ENCODE data around the gene GAB3. TPM values are rescaled to one million over a fixed set of nuclear protein-coding genes. Genes with fewer than 3 reads are reported as not detected.
A peak's percentile ranks its signal among the peaks of the same experiment; 100 is the strongest.

The GAB3 gene, protein sequence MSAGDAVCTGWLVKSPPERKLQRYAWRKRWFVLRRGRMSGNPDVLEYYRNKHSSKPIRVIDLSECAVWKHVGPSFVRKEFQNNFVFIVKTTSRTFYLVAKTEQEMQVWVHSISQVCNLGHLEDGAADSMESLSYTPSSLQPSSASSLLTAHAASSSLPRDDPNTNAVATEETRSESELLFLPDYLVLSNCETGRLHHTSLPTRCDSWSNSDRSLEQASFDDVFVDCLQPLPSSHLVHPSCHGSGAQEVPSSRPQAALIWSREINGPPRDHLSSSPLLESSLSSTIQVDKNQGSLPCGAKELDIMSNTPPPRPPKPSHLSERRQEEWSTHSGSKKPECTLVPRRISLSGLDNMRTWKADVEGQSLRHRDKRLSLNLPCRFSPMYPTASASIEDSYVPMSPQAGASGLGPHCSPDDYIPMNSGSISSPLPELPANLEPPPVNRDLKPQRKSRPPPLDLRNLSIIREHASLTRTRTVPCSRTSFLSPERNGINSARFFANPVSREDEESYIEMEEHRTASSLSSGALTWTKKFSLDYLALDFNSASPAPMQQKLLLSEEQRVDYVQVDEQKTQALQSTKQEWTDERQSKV
- total RNA-seq (2021; ENCODE audit: unreplicated experiment) (0.69 TPM), Bru-seq, nascent RNA (percentile 20 among the genes with signal in this experiment), BruChase-seq, experiment 1, labeled RNA remaining after a 6-hour chase (percentile 13 among the genes with signal in this experiment), BruChase-seq, experiment 2, labeled RNA remaining after a 2-hour chase (percentile 22 among the genes with signal in this experiment)
- 0.11 and 0.13 TPM in 2 replicates for polyA plus RNA-seq (2012)
- long read RNA-seq = 0 reads

DNA sequence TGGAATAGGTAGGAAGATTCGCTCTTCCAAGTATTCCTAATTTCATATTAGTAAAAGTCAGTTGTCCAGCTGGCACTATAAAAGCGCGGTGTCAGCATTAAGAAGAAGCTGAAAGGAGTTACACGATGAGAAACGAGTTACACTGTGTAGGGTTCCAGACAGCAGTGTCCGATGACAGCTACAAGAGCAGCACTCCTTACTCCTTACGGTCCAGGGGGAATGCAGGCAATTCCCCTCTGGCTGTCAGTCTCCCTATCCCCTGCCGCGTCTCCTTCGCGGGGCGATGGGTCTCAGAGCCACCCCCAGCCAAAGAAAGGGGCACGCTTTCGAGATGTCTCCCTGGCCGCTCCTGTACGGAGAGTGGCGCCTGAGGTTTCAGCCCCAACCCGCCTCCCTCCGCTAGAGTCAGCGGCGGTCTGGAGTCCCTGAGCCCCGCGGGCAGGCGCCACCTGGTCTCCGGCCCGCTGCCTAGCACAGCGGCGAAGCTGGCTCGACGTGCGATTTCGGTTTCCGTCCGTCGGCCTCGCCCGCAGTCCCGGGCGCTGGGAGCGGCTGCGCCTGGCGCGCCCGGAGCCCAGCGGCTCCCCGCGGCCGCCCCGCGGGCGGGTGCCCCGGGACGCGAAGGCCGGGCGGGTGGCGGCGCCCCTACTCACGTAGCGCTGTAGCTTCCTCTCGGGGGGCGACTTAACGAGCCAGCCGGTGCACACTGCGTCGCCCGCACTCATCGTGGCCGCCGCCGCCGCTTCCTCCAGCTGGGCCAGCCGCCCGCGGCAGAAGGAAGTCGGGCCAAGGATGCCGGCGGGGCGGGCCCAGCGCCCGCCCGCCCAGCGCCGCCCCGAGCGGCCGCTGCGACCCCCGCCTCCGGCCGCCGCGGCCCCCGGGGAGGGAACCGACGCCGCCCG is at the start of gene GAB3:
Gene GAB3, minus strand, starts transcription at position 777 of the 902 bp plus-strand sequence. Its CDS starts 52 bp downstream, at position 725.
- no TSS peak for BruUV-seq (replicated peaks)
- POLR2A ChIA-PET = no interaction called here

More for the DNA sequence above, at the start of gene GAB3:
- ATAC-seq (peak; percentile 58), DNase-seq (ENCODE audit: low read depth, low spot score) (no peak)
- Histone ChIP-seq H2AFZ (ENCODE audit: low read depth, low read length, poor library complexity, severe bottlenecking) (no peak within 1 kb of the TSS), H3K27me3 (ENCODE audit: insufficient read depth, low read length) (peaks cover 5% of the 10 kb centered on the region; the same call in 1 of the 2 replicates), H3K4me3 (replicated peaks in 1 of 2; ENCODE audit: low read depth in 1 of 2, low read length in 2 of 2) (peak within 1 kb of the TSS; percentile 27 to 46; a peak in 3 of 4 replicates), H3K36me3 (ENCODE audit: control insufficient read depth in 1 of 2, insufficient read depth in 2 of 2, low read length in 2 of 2) (no peaks in the 10 kb centered on the region), H4K20me1 (ENCODE audit: insufficient read depth) (no peaks in the 10 kb centered on the region), H3K9ac (ENCODE audit: low read length) (no peak within 1 kb of the TSS), H3K9me2 (ENCODE audit: insufficient read depth) (no peaks in the 10 kb centered on the region), H3K4me2 (ENCODE audit: low read length) (peak within 1 kb of the TSS; percentile 57), H3K9me3 (ENCODE audit: control insufficient read depth in 1 of 2, insufficient read depth in 1 of 2, low read depth in 1 of 2, low read length in 2 of 2) (no peaks in the 10 kb centered on the region), H3K79me2 (ENCODE audit: insufficient read depth, low read length) (no peaks in the 10 kb centered on the region), H3K27ac (ENCODE audit: low read depth, low read length) (no peak within 1 kb of the TSS), H3K4me1 (ENCODE audit: control insufficient read depth in 1 of 2, insufficient read depth in 2 of 2, low read length in 2 of 2) (peaks cover 0 to 3% of the 10 kb centered on the region in 2 experiments; a peak in 1 of 4 replicates)
- RAD21 ChIA-PET (ENCODE audit: low non-redundant PET in 1 of 2, low total read pairs in 2 of 2, uncharacterized antibody in 2 of 2, unreplicated experiment in 2 of 2) = no interaction called here
- CTCF ChIA-PET = interaction anchor here (2.3 kb wide), 1 partner anchor 13 kb away, joined by 17 read pairs; the partner anchor contains the start of gene DKC1
- TF ChIP-seq POLR2A (IDR thresholded peaks at IDR 0.05; ENCODE audit: borderline replicate concordance, extremely low read depth, insufficient read depth, insufficient read length) (no peak), SP1 (IDR thresholded peaks at IDR 0.05; ENCODE audit: low read depth) (no peak), CBX3 (IDR thresholded peaks at IDR 0.05; ENCODE audit: low read depth) (no peak), ZNF274 (IDR thresholded peaks at IDR 0.05; ENCODE audit: low read depth, low read length) (no peak), SRF (IDR thresholded peaks at IDR 0.05; ENCODE audit: low read depth) (no peak), CEBPB (IDR thresholded peaks at IDR 0.05; ENCODE audit: low read depth) (no peak)
- intact Hi-C loops (cut with micrococcal nuclease) = no loop called here

Data from HCT116 (cell line).